HG02610 (cell line): ENCODE measurements around the gene CEP85.
"Not testable (repeated sequence)": the region's sequence is repeated elsewhere in the genome, so short reads cannot be mapped to it uniquely, and the experiment has no call there.

Experiments
- ATAC-seq: cut with Tn5 transposase; IDR thresholded peaks from one replicate; pipeline ENCODE4 v1.9.1; 2021; ENCODE audit warnings: mild to moderate bottlenecking, moderate library complexity; ENCODE audit not compliant: unreplicated experiment

The CEP85 gene

DNA sequence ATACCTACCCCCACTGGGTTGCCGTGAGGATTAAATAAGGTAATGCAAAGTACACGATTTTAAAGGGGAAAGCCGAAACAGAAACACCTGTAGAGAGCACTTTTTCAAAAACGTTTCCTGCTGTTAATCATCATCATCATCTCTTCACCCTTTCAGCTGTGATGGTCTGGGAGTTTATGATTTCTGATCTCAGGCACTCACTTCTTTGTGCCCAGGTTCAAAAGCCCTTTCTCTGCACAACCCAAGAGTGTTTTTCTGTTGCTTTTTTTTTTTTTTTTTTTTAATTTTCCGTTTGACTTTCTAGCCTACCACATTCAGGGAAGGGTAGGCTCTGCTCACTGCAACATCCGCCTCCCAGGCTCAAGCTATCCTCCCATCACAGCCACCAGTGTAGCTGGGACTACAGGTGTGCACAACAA lies 73.4 kb downstream of the CEP85 start:
- no peak for ATAC-seq

DNA sequence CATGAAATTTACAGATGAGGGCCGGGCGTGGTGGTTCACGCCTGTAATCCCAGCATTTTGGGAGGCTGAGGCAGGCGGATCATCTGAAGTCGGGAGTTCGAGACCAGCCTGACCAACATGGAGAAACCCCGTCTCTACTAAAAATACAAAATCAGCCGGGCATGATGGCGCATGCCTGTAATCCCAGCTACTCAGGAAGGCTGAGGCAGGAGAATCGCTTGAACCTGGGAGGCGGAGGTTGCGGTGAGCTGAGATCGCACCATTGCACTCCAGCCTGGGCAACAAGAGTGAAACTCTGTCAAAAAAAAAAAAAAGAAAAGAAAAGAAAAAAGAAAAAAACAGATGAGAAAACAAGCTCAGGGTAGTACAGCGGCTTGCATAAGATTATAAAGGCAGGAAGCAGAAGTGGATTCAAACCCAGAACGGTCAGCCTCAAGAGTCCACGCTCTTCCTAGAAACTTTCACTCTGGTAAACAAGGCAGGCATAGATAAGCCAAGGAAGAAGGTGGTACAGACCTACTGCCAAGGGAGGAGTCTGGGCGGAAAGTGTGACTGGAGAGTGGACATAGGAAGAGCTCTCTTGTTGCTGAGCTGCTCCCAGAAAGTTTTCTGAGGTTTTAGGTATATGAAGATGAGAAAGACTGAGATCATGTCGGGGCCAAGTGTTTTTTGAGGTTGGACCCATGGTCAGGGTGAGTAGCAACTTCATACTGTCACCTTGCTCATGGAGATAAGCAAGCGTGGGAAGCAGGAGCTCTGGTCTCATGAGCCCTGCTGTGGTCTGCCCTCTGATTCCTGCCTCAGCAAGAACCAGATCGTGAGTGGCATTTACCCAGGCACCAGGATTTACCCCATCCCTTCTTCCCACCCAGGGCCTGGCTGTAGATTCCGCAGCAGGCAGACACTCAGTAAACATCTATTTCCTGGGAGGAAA lies 74.2 kb downstream of the CEP85 start:
- ATAC-seq: not testable (repeated sequence)

DNA sequence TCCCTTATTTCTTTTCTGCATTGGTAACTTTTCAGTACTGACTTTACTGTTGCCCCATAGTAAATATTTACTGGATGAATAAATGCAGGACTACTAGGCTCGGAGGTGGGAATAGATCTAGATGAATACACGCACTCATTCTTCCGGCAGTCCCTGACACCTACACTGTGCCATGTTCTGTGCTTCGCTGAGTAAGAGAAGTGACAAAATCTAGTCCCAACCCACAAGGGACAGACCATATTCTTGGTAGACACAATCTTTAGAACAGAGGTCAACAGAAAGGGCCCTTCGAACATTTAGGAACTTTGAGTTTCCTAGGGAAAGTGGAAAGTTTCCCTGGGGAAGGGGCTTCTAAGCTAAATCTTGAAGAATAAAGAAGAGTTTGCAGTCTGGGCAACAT lies 80.5 kb downstream of the CEP85 start:
- ATAC-seq: no peak

DNA sequence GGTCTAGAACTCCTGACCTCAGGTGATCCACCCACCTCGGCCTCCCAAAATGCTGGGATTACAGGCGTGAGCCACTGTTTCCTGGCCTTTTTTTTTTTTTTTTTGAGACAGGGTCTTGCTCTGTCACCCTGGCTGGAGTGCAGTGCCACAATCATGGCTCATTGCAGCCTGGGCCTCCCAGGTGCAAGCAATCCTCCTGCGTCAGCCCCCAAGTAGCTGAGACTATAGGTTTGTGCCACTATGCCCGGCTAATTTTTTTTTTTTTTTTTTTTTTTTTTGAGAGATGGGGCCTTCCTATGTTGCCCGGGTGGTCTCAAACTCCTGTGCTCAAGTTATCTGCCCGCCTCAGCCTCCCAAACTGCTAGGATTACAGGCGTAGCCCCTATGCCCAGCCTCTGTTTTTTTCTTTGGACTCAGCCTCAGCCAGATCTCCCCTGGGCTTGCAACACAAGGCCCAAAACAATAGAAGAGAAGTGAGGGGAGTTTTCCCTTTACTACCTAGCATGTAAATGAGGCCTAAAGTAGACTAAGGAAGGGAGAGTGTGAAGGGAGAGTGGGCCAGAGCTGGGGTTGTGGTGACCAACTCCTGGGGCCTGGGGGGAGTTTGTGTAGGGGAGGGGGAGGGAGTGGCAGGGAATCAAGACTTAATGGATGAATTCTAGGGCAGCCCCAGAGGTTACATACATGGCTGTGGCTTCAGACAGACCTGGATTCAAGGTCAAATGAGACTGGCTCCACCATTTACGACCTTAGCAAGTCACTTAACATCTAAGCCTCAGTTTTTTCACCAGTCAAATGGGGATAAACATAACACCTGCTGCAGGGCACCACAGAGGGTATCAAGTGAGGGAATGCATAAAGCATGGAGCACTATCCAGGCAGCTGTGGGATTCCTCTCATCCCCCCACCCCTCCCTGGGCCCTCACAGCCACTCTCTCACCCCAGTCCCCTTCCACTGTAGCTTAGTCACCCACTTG lies 82.2 kb downstream of the CEP85 start:
- ATAC-seq: no peak

DNA sequence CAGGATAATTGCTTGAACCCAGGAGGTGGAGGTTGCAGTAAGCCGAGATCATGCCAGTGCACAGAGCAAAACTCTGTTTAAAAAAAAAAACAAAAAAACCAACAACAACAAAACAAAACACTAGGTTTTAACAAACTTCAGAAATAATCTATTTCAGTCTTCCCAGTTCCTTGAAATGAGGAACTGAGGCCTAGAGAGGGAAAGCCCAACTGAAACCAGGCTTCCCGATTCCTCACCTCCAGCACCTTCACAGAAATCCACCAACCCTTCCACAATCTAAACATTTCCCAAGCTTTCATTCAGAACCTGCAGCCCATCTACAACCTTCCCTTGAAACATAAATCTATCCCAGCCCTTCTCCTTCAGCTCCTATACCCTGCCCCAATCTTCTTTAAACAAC lies 83.1 kb downstream of the CEP85 start:
- no peak for ATAC-seq

DNA sequence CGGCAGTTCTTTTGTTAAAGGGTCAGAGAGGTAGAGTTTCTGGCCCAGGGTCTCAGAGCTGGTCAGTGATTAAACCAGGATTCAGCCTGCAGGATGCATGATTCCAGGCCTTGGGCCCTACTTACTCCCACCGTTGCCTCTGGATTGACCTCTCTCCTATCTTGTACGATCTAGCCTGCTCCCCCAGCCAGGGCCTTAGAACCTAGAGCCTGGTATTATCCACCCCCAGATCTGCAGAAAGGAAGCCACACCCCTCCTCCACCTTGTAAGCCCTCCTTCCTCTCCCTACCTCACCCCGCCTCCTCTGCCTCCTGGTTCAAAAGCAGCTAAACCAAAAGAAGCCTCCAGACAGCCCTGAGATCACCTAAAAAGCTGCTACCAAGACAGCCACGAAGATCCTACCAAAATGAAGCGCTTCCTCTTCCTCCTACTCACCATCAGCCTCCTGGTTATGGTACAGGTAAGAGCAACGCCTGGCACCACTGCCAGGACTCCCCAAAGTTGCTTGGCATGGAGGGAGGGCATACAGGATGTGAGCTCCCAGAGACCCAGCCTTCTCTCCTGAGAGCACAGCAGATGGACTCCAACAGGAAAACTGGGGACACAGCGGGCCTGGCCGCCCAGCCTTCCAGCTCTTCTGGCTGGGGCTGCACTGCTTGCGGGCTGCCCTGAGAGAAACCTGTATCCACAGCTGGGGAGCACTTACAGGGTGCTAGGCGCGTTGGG lies 83.8 kb downstream of the CEP85 start, which contains the start of gene CD52:
Gene CD52 (plus strand): TSS at position 347 of the 726 bp plus-strand sequence. CDS start 60 bp downstream, at position 407.
- no peak for ATAC-seq

DNA sequence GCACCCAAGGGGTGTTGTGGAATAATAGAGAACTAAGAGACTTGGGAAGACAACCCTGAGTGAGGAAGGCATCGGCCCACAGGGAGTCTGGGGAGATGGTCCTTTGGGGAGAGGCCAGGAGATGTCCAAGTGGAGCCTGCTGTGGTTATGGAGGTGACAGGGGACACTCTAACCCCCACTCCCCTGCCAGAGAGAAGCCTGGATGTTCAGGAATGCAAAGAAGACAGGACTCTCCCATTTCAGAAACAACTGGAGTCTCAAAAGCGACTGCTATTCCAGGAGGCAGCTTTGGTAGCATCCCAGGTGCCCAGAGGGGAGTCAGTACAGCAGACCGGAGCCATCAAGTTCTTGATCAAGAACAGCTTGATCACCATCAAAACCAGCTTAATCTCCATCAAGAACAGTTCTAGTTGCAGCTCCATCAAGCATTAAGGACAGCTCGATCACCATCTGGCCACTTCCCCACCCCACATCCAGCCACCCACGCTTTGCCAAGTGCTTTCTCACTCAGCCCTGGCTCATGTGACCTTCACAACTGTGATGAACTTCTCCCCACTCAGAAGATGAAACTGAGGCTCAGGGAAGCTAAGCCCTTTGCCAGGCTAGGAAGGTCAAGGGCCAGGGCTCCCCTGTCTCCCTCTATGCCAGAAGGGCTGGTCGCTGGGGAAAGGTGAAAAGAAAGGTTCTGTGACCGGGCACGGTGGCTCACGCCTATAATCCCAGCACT lies 84.5 kb downstream of the CEP85 start:
- no peak for ATAC-seq

DNA sequence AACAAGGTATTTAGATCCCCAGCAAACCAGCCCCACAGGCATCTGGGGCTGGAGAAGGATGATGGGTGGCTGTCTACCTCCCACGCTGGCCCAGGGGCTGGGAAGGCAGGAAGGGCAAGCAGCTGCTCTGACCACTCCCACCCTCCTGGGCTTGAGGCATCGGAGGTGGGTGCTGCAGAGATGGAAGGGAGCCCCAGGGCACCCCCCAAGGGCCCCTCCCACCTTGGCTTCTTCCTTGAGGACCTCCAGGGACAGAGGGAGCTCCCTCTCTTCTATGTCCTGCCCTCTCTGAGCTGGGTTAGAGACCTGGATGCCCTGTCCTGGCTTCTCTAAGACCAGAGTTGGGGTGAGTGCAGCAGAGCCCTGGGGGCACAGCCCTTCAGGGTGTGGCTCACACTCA lies 86.9 kb downstream of the CEP85 start:
- ATAC-seq: no peak

DNA sequence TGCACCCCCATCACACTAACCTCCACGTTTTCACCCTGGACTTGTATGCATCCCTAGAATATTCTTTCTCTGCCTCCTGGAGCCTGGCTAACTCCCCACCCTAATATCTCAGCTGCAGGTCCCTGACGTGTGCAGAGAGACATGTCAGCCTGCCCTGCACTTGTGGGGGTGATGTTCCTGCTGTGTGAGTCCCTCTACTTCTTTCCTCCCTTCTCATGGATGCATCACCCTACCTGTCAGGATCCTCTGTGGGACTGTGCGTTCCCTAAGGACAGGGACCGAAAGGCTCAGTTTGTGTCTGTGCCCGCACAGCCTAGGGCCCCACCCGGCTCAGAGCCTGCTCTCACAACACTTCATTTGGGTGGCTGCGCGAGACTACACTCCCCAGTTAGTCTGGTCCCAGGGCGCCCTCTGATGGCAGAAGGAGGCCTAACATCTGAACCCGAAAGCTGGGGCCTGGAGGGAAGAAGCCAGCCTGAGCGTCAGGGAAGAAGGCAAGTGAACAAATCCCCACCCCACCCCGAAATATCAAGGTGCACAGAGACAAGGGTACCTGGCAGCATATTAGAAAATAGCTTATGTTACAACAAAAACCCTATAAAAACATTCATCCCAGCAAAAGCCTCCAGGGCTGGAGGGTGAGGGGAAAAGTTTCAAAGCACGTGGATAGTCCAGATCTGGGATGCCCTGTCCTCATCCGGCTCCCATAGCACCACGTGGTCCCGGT lies 87.5 kb downstream of the CEP85 start:
- ATAC-seq: peak; percentile 35

DNA sequence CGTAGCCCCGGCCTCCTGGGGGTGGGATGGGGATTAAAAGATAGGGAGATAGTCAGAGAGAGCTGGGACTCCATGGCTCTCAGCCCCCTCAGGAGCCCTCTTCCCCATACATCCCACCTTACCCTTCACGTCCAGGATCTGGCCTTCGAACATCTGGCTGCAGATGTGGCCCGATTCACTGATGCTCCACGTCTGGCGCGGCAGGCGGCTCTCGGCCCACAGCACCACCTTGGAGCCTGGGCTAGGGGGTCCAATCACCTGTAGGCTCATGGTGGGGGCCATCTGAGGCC lies 88.0 kb downstream of the CEP85 start:
- ATAC-seq: no peak

DNA sequence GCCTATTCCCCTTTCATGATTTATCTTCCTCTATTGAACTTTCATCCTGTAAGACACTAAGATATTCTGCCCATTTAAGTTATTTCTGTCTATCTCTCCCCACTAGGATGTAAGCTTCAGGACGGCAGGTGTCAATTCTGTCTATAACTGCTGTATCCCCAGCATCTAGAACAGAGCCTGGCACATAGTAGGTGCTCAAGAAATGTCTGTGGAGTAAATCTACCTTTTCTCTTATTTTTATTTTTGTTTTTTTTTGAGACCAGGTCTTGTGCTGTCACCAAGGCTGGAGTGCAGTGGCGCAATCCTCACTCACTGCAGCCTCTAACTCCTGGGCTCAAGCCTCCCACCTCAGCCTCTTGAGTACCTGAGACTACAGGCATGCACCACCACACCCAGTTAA lies 89.4 kb downstream of the CEP85 start:
- ATAC-seq: no peak

DNA sequence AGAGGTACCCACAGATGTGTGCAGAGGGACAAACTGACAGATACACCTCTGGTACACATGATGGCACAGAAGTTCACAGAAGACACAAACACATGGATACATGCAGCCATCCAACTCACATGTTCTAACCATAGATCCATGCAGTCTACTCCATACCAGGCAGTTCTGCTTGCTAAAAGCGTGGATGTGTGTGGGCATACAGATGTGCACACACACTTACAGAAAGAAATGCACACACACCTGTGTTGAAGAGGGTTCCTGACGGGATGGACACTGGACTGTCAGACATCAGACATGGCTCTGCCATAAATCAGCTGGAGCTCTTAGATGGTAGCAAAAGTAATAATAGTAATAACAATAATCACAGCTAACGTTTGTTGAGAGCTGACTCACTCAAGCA lies 90.5 kb downstream of the CEP85 start:
- ATAC-seq: no peak

DNA sequence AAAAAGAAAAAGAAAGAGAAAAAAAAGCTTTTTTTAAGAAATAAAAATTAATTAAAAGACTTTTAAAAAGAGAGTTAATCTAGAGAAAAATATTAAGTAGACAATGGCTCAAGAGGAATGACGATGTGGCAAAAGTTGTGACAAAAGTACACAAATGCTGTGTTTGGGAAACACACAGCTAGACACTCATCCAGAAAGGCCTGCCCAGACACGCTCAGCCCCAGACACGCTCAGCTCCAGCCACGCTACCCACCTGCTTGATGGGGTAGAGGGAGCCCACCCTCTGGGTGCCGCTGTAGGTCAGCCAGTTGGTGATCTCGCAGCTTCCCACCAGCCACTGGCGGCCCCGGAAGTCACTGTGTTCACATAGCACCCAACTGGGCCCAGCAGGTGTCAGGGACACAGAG lies 94.0 kb downstream of the CEP85 start:
- ATAC-seq: no peak
